Measurements from ENCODE around the gene TBKBP1. TPM values are rescaled to one million over a fixed set of nuclear protein-coding genes. Genes with fewer than 3 reads are reported as not detected.

TBKBP1 gene
- total RNA-seq, 1 donor from 2014 or later: 52.7 TPM

GRCh38 chr17:47717979-47718621 lies 24.1 kb downstream of the TBKBP1 start:
- peaks cover 4% of the 10 kb centered on the region for H3K4me1 Mint-ChIP-seq

GRCh38 chr17:47718634-47719405 lies 24.9 kb downstream of the TBKBP1 start:
- H3K4me1 Mint-ChIP-seq: peaks cover 4% of the 10 kb centered on the region
- H3K9me3 Mint-ChIP-seq: no peaks in the 10 kb centered on the region
- TF ChIP-seq CTCF (IDR thresholded peaks at IDR 0.05; ENCODE audit: unreplicated experiment): no peak
- H3K27ac Mint-ChIP-seq: no peak overlapping the region
- no peak for DNase-seq (ENCODE audit: low spot score in 2 of 2, unreplicated experiment in 2 of 2)
- no peak overlapping the region for H3K4me3 Mint-ChIP-seq
- peaks cover 93% of the 10 kb centered on the region for H3K27me3 Mint-ChIP-seq (ENCODE audit: low read depth)
- no peaks in the 10 kb centered on the region for H3K36me3 Mint-ChIP-seq

More at GRCh38 chr17:47717979-47718621, 24.1 kb downstream of the TBKBP1 start:
- Mint-ChIP-seq H3K27ac (no peak overlapping the region), H3K9me3 (no peaks in the 10 kb centered on the region), H3K4me3 (no peak overlapping the region), H3K27me3 (ENCODE audit: low read depth) (peaks cover 93% of the 10 kb centered on the region), H3K36me3 (no peaks in the 10 kb centered on the region)
- DNase-seq (ENCODE audit: low spot score in 2 of 2, unreplicated experiment in 2 of 2): no peak
- TF ChIP-seq CTCF (IDR thresholded peaks at IDR 0.05; ENCODE audit: unreplicated experiment): no peak

GRCh38 chr17:47719411-47720152 lies 25.6 kb downstream of the TBKBP1 start:
- no peak for TF ChIP-seq CTCF (IDR thresholded peaks at IDR 0.05; ENCODE audit: unreplicated experiment)
- Mint-ChIP-seq H3K4me1 (peaks cover 4% of the 10 kb centered on the region), H3K4me3 (no peak overlapping the region), H3K27ac (no peak overlapping the region), H3K36me3 (no peaks in the 10 kb centered on the region), H3K9me3 (no peaks in the 10 kb centered on the region), H3K27me3 (ENCODE audit: low read depth) (peaks cover 93% of the 10 kb centered on the region)
- no peak for DNase-seq (ENCODE audit: low spot score in 2 of 2, unreplicated experiment in 2 of 2)

GRCh38 chr17:47720196-47720595 lies 26.2 kb downstream of the TBKBP1 start:
- Mint-ChIP-seq H3K4me3 (no peak overlapping the region), H3K4me1 (peaks cover 4% of the 10 kb centered on the region), H3K9me3 (no peaks in the 10 kb centered on the region), H3K27me3 (ENCODE audit: low read depth) (peaks cover 97% of the 10 kb centered on the region), H3K36me3 (no peaks in the 10 kb centered on the region), H3K27ac (no peak overlapping the region)
- no peak for DNase-seq (ENCODE audit: low spot score in 2 of 2, unreplicated experiment in 2 of 2)
- no peak for TF ChIP-seq CTCF (IDR thresholded peaks at IDR 0.05; ENCODE audit: unreplicated experiment)

GRCh38 chr17:47720754-47721533 lies 27.0 kb downstream of the TBKBP1 start:
- Mint-ChIP-seq H3K4me3 (no peak overlapping the region), H3K4me1 (peaks cover 4% of the 10 kb centered on the region), H3K36me3 (no peaks in the 10 kb centered on the region), H3K27me3 (ENCODE audit: low read depth) (peaks cover 93% of the 10 kb centered on the region), H3K9me3 (no peaks in the 10 kb centered on the region), H3K27ac (no peak overlapping the region)
- no peak for TF ChIP-seq CTCF (IDR thresholded peaks at IDR 0.05; ENCODE audit: unreplicated experiment)
- DNase-seq (ENCODE audit: low spot score in 2 of 2, unreplicated experiment in 2 of 2): no peak
